GM12875 (cell line): ENCODE results near the gene BBX.

Experiments
- H3K4me3 ChIP-seq: one replicate; pipeline ENCODE4 v1.5.1; 2011; ENCODE audit warnings: low read depth, low read length, control low read depth
- TF ChIP-seq, protein P1 (sequence below): IDR thresholded peaks from 2 replicates; pipeline ENCODE4 v1.5.1; 2011; ENCODE audit warnings: low read depth, mild to moderate bottlenecking, control low read depth, inconsistent platforms, low read length, moderate library complexity, borderline replicate concordance; ENCODE audit not compliant: insufficient read depth

BBX gene

DNA sequence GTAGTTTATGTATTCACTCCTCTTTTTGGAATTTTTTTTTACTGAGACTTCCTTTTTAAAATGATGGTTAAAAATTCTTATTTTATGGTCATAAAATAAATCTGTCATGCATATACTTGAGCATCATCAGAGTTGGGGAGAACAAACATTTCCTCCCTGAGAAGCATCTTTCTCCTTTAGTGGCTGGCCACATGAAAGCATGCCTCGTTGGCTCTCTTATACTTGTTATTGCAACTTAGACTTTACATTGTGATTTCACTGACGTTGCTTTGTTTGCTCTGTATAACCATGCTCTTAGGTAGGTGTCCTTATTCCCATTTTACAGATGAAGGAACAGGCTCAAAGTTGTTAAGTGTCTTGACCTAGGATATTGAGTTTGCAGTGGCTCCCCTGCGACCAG lies 18.1 kb downstream of the BBX start:
- TF ChIP-seq, protein P1, sequence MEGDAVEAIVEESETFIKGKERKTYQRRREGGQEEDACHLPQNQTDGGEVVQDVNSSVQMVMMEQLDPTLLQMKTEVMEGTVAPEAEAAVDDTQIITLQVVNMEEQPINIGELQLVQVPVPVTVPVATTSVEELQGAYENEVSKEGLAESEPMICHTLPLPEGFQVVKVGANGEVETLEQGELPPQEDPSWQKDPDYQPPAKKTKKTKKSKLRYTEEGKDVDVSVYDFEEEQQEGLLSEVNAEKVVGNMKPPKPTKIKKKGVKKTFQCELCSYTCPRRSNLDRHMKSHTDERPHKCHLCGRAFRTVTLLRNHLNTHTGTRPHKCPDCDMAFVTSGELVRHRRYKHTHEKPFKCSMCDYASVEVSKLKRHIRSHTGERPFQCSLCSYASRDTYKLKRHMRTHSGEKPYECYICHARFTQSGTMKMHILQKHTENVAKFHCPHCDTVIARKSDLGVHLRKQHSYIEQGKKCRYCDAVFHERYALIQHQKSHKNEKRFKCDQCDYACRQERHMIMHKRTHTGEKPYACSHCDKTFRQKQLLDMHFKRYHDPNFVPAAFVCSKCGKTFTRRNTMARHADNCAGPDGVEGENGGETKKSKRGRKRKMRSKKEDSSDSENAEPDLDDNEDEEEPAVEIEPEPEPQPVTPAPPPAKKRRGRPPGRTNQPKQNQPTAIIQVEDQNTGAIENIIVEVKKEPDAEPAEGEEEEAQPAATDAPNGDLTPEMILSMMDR: no peak
- no peak overlapping the region for H3K4me3 ChIP-seq

GRCh38 chr3:107542665-107543064 lies 19.9 kb downstream of the BBX start:
- no peak overlapping the region for H3K4me3 ChIP-seq
- TF ChIP-seq, protein P1: no peak

DNA sequence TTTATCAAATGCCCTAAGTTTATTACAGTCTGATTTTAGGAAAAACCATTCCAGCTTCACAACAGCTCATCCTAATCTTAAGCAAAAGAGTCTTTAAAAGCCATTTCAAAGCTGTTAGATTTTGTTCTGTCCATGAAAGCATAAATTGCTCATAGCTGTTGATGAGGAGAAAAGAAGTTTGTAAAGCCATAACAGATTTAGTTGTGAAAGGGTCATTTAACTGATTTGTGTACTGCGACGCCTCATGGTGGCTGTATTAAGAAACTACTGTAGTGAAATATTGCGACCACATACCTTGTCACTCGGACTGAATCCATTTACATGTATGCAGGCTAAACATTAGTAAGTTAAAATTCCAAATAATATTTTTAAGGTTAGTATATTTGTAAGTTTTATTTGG lies 20.9 kb downstream of the BBX start:
- no peak overlapping the region for H3K4me3 ChIP-seq
- TF ChIP-seq, protein P1: no peak

DNA sequence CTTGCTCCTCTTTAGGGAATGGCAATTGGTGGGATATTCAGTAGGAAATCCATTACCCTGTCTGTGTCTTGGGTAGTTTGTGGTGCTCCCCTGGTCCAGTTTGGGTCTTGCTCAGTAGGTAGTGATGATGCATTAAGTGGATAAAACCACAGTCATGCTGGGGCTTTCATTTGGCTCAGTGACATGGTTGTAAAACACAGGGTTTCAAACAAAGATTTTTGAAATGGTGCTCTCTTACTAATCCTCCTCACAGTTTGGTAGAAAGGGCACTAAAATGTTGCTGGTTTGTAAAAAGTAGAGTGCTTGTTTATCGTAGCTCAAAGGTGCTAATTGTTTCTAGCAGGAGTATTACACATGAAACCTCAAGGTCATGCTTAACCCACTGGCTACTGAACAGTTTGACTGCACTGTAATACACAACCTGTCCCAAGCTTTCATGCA lies 22.9 kb downstream of the BBX start:
- TF ChIP-seq, protein P1: no peak
- no peak overlapping the region for H3K4me3 ChIP-seq

DNA sequence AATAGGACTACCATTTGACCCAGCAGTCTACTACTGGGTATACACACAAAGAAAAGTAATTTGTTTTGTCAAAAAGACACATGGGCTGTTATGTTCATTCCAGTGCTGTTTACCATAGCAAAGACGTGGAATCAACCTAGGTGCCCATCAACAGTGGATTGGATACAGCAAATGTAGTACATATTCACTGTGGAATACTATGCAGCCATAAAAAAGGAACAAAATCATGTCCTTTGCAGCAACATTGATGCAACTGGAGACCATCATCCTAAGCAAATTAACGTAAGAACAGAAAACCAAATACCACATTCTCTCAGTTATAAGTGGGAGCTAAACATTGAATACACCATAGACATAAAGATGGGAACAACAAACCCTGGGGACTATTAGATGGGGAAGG lies 25.8 kb downstream of the BBX start:
- H3K4me3 ChIP-seq: no peak overlapping the region
- TF ChIP-seq, protein P1: no peak

DNA sequence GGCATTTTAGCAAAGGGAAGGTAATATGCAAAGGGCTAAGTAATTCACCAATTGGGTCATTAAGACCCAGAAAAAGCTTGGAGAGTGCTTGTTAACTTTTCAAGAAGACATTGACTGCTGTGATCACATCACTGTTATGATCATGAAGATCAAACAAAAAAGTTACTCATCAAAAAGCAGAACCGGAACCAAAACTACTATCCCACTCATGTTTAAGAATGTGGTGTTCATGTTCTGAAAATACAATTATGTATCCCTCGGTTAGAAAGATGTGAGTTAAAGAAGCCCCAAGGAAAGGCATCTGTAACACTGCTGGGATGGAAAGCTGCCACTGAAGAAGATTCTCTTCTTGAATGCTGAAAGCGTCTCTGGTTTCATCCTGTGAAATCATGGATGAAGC lies 32.6 kb downstream of the BBX start:
- no peak overlapping the region for H3K4me3 ChIP-seq
- TF ChIP-seq, protein P1: no peak

DNA sequence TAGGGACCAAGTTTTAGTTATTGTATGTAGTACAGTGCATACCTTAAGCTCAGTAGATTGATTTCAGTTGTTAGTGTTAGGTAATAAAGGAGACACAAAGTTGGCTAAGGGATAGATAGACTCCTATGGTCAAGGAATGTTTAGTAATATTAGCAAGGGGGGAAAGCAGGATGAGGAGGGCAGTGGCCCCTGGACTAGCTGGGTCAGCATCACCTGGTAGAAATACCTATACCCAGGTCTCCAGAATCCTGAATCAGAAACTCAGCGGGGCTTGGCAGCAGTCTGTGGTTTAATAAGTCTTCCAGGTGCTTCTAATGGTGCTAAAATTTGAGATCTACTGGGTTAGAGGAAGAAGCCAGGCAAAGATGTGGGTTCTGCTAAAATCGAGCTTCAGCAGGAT lies 35.0 kb downstream of the BBX start:
- TF ChIP-seq, protein P1: no peak
- H3K4me3 ChIP-seq: no peak overlapping the region
